Right lobe of liver (tissue), 4 donors: ENCODE results near the gene RAB34.

Source experiments
- POLR2A ChIP-seq: fragments of 450-650 bp; IDR thresholded peaks from one replicate; pipeline ENCODE4 v1.6.1; 2017; ENCODE audit warnings: antibody characterized with exemption, mild to moderate bottlenecking
- TF ChIP-seq, protein P1 (sequence below), 4 donors: fragments of 200-600 bp in 3 of 4; fragments of 450-650 bp in 1 of 4; IDR thresholded peaks; one replicate each; pipeline versions ENCODE4 v1.5.1 to v1.8.0; 2016 to 2022; ENCODE audit warnings: antibody characterized with exemption in 4 of 4, mild to moderate bottlenecking in 2 of 4
- donor health status: DM: no; HTN: no; CAD: no.
- donor health status: DM: no; HTN: no; CAD: no.
- donor health status: DM: no; HTN: yes; CAD: no.

GRCh38 chr17:28749516-28750177, 32.0 kb upstream of the RAB34 start:
- TF ChIP-seq, protein P1, sequence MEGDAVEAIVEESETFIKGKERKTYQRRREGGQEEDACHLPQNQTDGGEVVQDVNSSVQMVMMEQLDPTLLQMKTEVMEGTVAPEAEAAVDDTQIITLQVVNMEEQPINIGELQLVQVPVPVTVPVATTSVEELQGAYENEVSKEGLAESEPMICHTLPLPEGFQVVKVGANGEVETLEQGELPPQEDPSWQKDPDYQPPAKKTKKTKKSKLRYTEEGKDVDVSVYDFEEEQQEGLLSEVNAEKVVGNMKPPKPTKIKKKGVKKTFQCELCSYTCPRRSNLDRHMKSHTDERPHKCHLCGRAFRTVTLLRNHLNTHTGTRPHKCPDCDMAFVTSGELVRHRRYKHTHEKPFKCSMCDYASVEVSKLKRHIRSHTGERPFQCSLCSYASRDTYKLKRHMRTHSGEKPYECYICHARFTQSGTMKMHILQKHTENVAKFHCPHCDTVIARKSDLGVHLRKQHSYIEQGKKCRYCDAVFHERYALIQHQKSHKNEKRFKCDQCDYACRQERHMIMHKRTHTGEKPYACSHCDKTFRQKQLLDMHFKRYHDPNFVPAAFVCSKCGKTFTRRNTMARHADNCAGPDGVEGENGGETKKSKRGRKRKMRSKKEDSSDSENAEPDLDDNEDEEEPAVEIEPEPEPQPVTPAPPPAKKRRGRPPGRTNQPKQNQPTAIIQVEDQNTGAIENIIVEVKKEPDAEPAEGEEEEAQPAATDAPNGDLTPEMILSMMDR (IDR thresholded peaks at IDR 0.05), result no peak
- TF ChIP-seq POLR2A, result no peak
